Smooth muscle cell (in vitro differentiated cells): ENCODE results near the gene ATAD3C. TPM values are rescaled to one million over a fixed set of nuclear protein-coding genes. Genes with fewer than 3 reads are reported as not detected.
"Not testable (repeated sequence)": the region's sequence is repeated elsewhere in the genome, so short reads cannot be mapped to it uniquely, and the experiment has no call there.

Experiments
- DNase-seq: peaks from one replicate; lab custom pipeline; 2025; ENCODE audit not compliant: unreplicated experiment; lab: John Stamatoyannopoulos, UW
- H2AFZ ChIP-seq: fragments of 200-600 bp; sonication (generic); 2 replicates; pipeline ENCODE4 v1.6.0; 2016; ENCODE audit warnings: antibody characterized with exemption, low read depth, mild to moderate bottlenecking
- H3F3A ChIP-seq: fragments of 200-600 bp; sonication (generic); 2 replicates; pipeline ENCODE4 v1.6.0; 2017; ENCODE audit warnings: antibody characterized with exemption, low read depth
- H3K27ac ChIP-seq: fragments of 200-600 bp; sonication (generic); 2 replicates; pipeline ENCODE4 v1.5.1; 2016; ENCODE audit warnings: low read depth, mild to moderate bottlenecking
- H3K27me3 ChIP-seq: fragments of 200-600 bp; sonication (generic); 2 replicates; pipeline ENCODE4 v1.6.1; 2016; ENCODE audit warnings: low read depth, mild to moderate bottlenecking
- H3K36me3 ChIP-seq: fragments of 200-600 bp; sonication (generic); 2 replicates; pipeline ENCODE4 v1.5.1; 2016; ENCODE audit warnings: low read depth
- H3K4me1 ChIP-seq: fragments of 200-600 bp; sonication (generic); 2 replicates; pipeline ENCODE4 v1.5.1; 2016; ENCODE audit warnings: low read depth
- H3K4me2 ChIP-seq: fragments of 200-600 bp; sonication (generic); 2 replicates; pipeline ENCODE4 v1.6.0; 2016; ENCODE audit warnings: mild to moderate bottlenecking
- H3K4me3 ChIP-seq: fragments of 200-600 bp; sonication (generic); 2 replicates; pipeline ENCODE4 v1.5.1; 2016; ENCODE audit warnings: mild to moderate bottlenecking
- H3K79me2 ChIP-seq: fragments of 200-600 bp; sonication (generic); 2 replicates; pipeline ENCODE4 v1.6.0; 2016; ENCODE audit warnings: low read depth, mild to moderate bottlenecking
- H3K9ac ChIP-seq: fragments of 200-600 bp; sonication (generic); 2 replicates; pipeline ENCODE4 v1.6.0; 2016; ENCODE audit warnings: low read depth
- H3K9me3 ChIP-seq: fragments of 200-600 bp; sonication (generic); replicated peaks from 2 replicates; pipeline ENCODE4 v1.5.1; 2016; ENCODE audit warnings: low read depth
- H4K20me1 ChIP-seq: fragments of 200-600 bp; sonication (generic); 2 replicates; pipeline ENCODE4 v1.6.0; 2016; ENCODE audit warnings: low read depth
- CTCF ChIP-seq: fragments of 200-600 bp; sonication (generic); IDR thresholded peaks from 2 replicates; pipeline ENCODE4 v1.5.1; 2017; ENCODE audit warnings: borderline replicate concordance, mild to moderate bottlenecking, antibody characterized with exemption; ENCODE audit not compliant: insufficient read depth, poor library complexity, severe bottlenecking
- WGBS: methylation state at CpG from one replicate; pipeline ENCODE4 v1.1.7; 2016; ENCODE audit warnings: low lambda C conversion rate; 5-methylcytosine and 5-hydroxymethylcytosine counted together
- polyA plus RNA-seq: library from polyadenylated mRNA; unstranded; fragments of >200 nt; fragmentation: Nextera tagmentation; extraction: Ambion mirVana; gene quantifications from 2 replicates; pipeline ENCODE4 v1.2.1, GENCODE V29; 2016
- total RNA-seq: library from RNA; depleted of rRNA; stranded (reverse); fragments of >200 nt; gene quantifications from 2 replicates; pipeline ENCODE4 v1.2.3, GENCODE V29; 2014

ATAD3C gene
- total and polyA plus RNA-seq, 2 experiments from 2014 or later, result 0.09 to 0.86 TPM

GRCh38 chr1:1470626-1471388, 21.3 kb downstream of the ATAD3C start:
- Histone ChIP-seq H3F3A (no peaks in the 10 kb centered on the region), H2AFZ (peak overlapping the region; percentile 95), H4K20me1 (peaks cover 16% of the 10 kb centered on the region), H3K9me3 (no peaks in the 10 kb centered on the region), H3K4me3 (peak overlapping the region; percentile 71), H3K79me2 (peaks cover 30% of the 10 kb centered on the region), H3K4me1 (peaks cover 5% of the 10 kb centered on the region), H3K27ac (peak overlapping the region; percentile 61), H3K27me3 (no peaks in the 10 kb centered on the region), H3K9ac (peak overlapping the region; percentile 69), H3K4me2 (peak overlapping the region; percentile 93), H3K36me3 (no peaks in the 10 kb centered on the region)
- DNase-seq, result no peak
- no peak for TF ChIP-seq CTCF
- 18% methylated on average over 15 of the region's 16 CpGs for WGBS

- Histone ChIP-seq H3K9me3 (no peaks in the 10 kb centered on the region), H3K79me2 (peaks cover 33% of the 10 kb centered on the region), H3K27ac (peak within 1 kb of the TSS; percentile 61), H3K9ac (peak within 1 kb of the TSS; percentile 69), H3K4me3 (peak within 1 kb of the TSS; percentile 71), H3F3A (no peaks in the 10 kb centered on the region), H3K4me1 (peaks cover 5% of the 10 kb centered on the region), H4K20me1 (peaks cover 17% of the 10 kb centered on the region), H3K36me3 (no peaks in the 10 kb centered on the region), H3K27me3 (no peaks in the 10 kb centered on the region), H2AFZ (peak within 1 kb of the TSS; percentile 95), H3K4me2 (peak within 1 kb of the TSS; percentile 93)
- TF ChIP-seq CTCF, result no peak
- peak; percentile 69 for DNase-seq
- WGBS, result 1% methylated on average over 62 of the region's 87 CpGs
Observed at GRCh38 chr1:1471389-1472052, 22.0 kb downstream of the ATAD3C start, which contains the start of gene ATAD3B. ATAD3B (plus strand) TSS chr1:1471765; CDS start chr1:1471885, 120 bp downstream.

GRCh38 chr1:1472053-1472876, 22.8 kb downstream of the ATAD3C start:
- Histone ChIP-seq H3K9ac (peak overlapping the region; percentile 66), H3K4me2 (peak overlapping the region; percentile 93), H3K4me3 (peak overlapping the region; percentile 71), H4K20me1 (peaks cover 25% of the 10 kb centered on the region), H3K27ac (peak overlapping the region; percentile 61), H3K79me2 (peaks cover 41% of the 10 kb centered on the region)
- not testable (repeated sequence) for H3K4me1 ChIP-seq, H3K9me3 ChIP-seq, H3K27me3 ChIP-seq, H3K36me3 ChIP-seq, H2AFZ ChIP-seq, DNase-seq, H3F3A ChIP-seq
- 10% methylated on average over 33 of the region's 65 CpGs for WGBS

- H3K9ac ChIP-seq, H3K4me2 ChIP-seq, H2AFZ ChIP-seq, H3F3A ChIP-seq, H3K36me3 ChIP-seq, DNase-seq, H3K9me3 ChIP-seq, H3K27me3 ChIP-seq, H3K27ac ChIP-seq, H3K4me3 ChIP-seq, H3K4me1 ChIP-seq: not testable (repeated sequence)
- peaks cover 50% of the 10 kb centered on the region for H3K79me2 ChIP-seq
- peaks cover 26% of the 10 kb centered on the region for H4K20me1 ChIP-seq
- 96% methylated on average over 14 of the region's 17 CpGs for WGBS
Observed at GRCh38 chr1:1476011-1476410, 26.5 kb downstream of the ATAD3C start.
